ENCODE data around the gene SOX30. TPM values are rescaled to one million over a fixed set of nuclear protein-coding genes. Genes with fewer than 3 reads are reported as not detected.
"Not testable (repeated sequence)": the region's sequence is repeated elsewhere in the genome, so short reads cannot be mapped to it uniquely, and the experiment has no call there.

Gene SOX30
- polyA plus RNA-seq (2013, experiment 1 of 2; ENCODE audit: insufficient read length): 0.18 TPM
- polyA plus RNA-seq (2013, experiment 2 of 2; ENCODE audit: insufficient read length): 0.11 TPM

DNA sequence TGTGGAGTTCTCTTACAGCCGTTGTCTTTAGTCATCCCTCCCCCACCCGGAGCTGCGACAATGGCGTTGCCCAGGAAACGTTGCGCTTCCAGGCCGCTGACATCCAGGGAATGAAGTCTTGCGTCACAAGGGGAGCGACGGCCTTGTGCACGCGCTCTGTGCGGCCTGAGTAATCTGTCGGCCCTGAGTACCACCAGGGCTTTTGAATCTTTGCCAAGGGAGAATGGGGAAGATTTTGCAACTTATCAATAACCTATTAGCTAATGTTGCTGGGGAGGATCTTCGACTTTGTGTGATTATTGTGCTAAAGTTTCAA, at the start of gene SOX30:
SOX30 (minus strand) TSS at position 62 of the 316 bp plus-strand sequence. CDS start 360 bp downstream, outside the sequence.
- no peak for DNase-seq

DNA sequence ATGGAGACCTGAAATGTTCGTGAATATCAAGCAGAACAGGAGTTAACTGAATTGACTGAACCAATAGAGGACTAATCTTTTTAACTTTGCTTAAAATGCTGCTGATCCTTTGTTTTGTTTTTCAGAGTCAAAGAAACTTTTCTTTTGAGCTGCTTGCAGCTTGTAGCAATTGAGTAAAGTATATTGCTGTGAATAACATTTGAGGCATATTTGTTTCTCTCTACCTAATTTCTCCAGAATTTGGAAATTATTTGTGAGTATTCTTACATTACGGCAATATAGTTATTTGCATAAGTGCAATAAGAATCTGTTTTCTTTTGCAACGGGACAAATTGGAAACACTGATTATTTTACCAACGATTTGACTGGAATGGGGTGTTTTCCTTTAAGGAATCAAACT, 46.4 kb upstream of the SOX30 start:
- DNase-seq: not testable (repeated sequence)

DNA sequence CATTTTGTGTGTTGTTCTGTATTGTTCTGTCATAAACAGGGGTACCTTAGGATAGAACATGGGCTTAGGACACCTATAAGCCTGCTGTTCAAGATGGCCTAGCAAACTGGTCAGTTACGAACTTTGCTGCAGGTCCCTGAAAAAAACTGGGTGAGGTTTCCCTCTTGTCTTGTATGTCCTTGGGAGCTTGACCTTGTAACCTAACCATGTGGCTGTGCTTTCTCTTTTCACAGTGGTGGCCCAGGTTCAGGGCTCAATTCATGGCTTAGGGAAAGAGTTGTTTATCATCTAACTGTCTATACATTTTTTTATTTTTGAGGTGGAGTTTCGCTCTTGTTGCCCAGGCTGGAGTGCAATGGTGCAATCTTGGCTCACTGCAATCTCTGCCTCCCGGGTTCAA, 43.9 kb upstream of the SOX30 start:
- not testable (repeated sequence) for DNase-seq

DNA sequence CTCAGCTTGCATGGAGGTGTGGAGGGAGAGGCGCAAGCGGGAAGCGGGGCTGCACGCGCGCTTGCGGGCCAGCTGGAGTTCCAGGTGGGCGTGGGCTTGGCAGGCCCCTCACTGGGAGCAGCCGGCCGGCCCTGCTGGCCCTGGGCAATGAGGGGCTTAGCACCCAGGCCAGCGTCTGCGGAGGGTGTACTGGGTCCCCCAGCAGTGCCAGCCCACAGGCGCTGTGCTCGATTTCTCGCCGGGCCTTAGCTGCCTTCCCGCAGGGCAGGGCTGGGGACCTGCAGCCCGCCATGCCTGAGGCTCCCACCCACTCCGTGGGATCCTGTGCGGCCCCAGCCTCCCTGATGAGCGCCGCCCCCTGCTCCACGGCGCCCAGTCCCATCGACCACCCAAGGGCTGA, 41.6 kb upstream of the SOX30 start:
- not testable (repeated sequence) for DNase-seq

DNA sequence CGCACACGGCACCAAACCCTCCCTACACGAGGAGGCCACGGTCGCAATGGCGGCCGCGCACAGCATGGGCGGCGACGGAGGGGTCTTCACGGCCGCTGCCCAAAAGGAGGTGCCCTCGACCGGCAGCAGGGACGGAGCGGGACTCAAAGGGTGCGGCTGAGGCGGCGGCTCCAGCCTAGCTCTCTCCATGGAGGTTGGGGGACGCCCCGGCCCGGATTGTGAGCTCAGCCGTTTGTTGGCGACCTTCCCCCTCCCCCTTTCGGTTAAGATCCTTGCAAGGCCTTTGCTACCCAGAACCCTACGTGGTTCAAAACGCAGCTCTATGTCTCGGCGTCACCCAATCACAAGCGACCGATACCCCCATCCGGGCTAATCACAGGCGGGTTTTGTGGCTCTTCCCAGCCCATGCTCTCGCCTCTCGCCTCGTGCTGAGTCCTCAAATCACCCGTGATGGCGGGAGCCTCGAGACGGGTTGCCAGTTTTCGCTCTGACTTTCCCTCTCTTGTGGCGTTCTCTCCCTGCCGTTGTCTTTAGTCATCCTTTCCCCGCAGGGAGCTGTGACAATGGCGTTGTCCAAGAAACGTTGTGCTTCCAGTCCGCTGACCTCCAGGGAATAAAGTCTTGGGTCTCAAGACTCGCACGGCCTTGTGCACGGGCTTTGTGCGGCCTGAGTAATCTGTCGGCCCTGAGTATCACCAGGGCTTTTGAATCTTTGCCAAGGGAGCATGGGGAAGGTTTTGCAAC, 38.6 kb upstream of the SOX30 start:
- DNase-seq: no peak

DNA sequence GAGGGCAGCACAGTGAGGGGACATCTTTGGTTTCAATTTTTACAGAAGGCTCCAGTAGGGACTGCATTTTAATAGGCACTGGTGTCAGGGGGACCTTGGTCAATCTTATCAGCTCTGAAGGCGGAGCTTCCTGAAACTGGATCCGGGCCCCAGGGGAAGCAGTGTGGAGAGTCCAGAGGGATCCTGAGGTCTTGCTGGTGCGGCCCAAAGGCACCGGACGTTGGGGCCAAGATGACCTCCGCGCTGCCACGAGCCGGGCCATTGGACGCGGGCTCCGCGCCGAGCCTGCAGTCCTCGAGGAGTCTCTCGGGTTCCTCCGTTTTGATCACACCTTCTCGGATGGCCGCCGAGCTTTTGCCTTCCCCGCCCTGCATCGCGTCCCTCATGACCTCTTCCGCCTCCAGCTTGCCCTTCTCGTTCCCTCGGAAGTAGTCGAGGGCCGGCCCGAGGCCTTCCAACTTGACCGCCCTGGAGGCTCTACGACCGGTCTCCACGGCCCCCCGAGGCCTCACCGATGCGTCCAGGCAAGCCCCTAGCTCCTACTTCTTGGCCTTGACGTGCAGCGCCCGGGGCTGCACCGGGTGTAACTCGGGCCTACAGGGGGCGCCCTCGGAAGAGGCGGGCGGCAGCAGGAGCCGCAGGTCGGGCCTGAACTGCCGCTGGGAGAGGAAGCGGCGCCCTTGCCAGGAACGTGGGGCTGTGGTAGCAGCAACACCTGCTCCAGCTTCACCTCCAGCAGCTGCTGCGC, 37.9 kb upstream of the SOX30 start:
- DNase-seq: no peak

DNA sequence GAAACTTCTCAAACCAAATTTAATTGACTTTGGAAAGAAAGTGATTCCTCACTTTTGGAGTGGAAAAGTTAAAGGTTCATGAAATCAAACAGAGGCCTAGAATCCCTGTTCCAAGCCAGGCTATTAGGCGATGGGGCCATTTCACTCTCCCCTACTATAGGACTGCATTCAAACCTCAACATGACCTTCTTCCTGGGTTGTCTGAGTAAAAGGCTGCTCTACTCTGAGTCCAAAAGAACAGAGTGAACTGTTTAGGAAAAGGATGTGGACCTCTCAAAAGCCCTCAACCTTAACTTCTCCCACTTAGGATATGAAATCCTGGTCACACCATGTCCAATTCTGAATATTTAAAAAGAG, 34.9 kb upstream of the SOX30 start:
- DNase-seq: no peak

DNA sequence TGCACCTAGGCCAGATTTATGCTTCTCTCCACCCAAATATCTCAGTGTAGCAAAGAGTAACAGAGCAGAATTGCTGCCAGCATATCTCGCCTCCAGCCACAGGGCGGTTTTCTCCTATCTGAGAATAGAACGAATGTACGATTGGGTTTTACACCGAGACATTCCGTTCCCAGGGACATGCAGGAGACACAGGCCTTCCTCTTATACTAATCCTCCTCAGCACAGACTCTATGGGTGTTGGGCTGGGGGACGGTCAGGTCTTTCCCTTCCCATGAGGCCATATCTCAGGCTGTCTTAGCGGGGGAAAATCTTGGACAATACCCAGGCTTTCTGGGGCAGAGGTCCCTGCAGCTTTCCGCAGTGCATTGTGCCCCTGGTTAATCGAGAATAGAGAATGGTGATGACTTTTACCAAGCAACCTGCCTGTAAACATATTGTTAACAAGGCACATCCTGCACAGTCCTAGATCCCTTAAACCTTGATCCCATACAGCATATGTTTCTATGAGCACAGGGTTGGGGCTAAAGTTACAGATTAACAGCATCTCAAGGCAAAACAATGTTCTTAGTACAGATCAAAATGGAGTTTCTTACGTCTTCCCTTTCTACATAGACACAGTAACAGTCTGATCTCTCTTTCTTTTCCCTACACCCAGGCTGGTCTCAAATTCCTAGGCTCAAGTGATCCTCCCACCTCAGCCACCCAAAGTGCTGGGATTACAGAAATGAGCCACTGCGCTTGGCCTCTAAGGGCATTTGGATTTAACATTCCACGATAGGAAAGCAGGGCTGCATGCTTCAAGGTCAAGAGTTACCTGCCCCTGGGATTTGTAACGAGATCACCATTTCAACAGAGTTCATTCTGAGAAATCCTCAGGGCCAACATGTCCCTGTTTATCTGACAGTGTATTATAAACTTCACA, 34.3 kb upstream of the SOX30 start:
- not testable (repeated sequence) for DNase-seq

DNA sequence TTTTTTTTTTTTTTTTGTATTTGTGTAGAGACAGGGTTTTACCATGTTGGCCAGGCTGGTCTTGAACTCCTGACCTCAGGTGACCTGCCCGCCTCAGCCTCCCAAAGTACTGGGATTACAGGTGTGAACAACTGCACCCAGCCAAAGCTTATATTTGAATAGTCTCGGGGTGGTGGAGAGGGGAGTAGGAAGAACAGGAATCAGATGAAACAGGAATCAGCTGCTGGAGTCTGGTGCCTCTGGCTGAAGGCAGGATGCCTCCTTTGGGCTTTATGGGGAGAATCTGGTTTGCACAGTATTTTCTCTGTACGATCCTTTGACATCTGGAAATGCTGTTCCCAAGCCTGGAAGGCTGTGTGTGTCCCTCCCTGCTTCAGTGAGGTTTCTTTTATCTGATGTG, 30.0 kb upstream of the SOX30 start:
- no peak for DNase-seq

DNA sequence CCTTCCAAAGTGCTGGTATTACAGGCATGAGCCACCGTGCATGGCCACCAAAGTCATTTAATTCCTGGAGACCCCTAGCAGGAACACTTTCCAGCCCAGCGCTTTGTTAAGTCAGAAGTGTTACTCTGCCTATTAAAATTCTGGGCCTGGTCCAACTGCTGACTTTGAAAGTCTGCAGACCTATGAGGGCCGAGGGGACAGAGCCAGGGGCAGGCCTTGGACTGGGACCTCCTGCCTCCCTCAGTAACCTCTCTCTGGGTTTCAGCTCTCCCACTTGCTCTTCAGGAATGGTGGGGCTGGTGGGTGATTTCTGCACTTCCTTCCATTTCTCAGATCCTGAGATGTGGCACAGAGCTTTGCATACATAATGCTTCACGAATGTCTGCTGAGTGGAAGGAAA, 28.8 kb upstream of the SOX30 start:
- DNase-seq: no peak

DNA sequence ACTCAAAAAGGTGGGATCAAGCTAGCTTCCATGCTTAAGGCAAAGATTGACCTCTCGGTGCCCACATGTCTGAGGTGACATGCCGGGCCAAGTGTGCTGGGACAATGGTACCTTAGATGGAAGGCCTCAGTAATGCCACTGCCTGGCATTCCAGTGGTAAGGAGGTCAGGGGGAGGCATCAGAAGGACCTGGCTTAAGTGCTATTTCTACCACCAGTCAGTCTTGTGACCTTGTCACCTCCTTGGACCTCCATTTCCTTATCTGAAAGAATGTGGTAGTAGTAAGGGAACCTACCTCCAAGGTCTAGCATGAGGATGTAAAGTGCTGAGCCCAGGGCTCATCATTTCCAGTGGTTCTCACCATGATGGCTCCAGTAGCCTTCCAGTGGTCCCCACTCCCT, 28.0 kb upstream of the SOX30 start:
- no peak for DNase-seq

DNA sequence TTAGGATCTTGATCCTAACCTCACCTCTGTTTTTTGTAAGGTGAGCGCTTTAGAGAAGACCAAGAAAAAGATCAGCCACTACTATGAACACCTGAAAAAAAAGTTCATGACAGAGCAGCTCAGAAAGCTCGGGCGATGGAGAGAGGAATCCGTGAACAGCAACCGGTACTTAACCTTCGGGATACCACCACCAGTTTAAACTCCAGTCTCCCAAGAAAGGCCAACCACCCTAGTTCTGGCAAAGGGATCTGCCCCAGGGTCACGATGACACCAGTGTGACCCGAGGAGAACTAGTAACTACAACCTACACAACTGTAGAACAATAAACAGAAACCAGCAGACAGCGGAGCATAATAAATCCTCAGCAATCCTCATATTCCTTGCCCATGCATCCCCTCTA, 27.6 kb upstream of the SOX30 start:
- DNase-seq: no peak

DNA sequence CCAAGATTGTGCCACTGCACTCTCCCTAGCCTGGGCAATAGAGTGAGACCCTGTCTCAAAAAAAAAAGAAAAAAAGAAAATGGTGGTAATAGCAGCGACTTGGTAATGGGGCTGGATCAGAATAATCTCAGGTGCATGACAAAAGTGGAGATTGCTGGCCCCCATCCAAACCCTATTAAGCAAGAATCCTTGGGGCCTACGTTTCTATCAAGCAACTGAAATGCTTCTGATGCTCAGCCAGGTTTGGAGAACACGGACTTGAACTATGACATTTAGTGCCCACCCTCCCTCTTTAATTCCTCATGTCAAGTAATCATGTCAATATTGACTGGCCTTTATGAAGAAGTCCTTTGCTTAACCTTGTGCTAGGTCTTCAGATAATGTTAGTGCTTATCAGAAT, 25.7 kb upstream of the SOX30 start:
- DNase-seq: no peak

DNA sequence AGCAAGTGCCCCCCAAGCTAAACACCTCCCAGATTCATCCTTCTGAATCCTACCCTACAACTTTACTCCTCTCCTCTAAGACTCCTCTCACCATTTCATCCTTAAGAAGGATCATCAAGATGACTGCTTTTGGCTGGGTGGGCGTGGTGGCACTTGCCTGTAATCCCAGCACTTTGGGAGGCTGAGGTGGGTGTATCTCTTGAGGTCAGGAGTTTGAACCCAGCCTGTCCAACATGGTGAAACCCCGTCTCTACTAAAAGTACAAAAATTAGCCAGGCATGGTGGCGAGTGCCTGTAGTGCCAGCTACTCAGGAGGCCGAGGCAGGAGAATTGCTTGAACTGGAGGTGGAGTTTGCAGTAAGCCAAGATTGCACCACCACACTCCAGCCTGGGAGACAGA, 22.1 kb upstream of the SOX30 start:
- not testable (repeated sequence) for DNase-seq

DNA sequence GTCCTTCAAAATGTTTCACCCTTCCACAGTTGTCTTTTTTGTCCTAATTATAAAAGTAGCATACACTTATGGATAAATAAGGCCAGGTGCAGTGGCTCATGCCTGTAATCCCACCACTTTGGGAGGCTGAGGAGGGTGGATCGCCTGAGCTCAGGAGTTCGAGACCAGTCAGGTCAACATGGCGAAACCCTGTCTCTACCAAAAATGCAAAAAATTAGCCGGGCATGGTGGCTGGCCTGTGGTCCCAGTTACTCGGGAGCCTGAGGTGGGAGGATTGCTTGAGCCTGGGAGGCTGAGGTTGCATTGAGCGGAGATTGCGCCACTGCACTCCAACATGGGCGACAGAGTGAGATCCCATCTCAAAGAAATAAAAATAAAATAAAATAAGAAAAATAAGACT, 20.7 kb upstream of the SOX30 start:
- DNase-seq: no peak

DNA sequence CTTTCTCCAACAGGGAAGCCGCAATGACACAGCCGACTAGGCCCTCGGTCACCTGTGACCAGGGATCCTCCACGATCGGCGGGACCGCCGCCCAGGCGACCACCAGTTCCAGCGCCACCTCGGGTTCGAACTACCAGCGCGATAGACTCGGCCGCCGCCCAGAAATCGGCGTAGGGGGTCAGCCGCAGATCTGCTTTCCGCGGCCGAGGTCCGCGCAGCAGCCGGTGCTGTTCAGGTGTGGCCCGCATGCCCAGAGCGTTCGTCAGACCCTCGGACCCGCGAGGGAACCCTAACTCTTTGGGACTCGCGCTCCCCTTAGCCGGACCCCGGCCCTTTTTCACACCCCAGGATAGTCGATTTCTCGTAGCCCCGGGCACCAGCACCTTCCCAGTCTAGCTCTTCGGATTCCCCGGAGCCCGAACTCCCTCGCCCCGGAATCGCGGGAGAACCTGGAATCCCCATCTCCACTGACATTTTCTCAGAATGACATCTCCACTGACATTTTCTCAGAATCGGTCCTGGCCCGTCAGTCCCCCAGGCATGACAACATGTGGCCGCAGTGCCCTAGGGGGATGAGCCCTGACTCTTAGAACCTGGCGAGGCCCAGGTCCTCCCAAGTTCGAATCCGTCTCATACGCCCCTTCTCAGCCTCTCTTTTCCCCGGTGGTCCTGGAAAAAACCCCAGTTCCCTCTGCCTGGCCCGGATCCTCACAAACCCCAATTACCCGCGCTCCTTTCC, 19.5 kb upstream of the SOX30 start:
- no peak for DNase-seq

DNA sequence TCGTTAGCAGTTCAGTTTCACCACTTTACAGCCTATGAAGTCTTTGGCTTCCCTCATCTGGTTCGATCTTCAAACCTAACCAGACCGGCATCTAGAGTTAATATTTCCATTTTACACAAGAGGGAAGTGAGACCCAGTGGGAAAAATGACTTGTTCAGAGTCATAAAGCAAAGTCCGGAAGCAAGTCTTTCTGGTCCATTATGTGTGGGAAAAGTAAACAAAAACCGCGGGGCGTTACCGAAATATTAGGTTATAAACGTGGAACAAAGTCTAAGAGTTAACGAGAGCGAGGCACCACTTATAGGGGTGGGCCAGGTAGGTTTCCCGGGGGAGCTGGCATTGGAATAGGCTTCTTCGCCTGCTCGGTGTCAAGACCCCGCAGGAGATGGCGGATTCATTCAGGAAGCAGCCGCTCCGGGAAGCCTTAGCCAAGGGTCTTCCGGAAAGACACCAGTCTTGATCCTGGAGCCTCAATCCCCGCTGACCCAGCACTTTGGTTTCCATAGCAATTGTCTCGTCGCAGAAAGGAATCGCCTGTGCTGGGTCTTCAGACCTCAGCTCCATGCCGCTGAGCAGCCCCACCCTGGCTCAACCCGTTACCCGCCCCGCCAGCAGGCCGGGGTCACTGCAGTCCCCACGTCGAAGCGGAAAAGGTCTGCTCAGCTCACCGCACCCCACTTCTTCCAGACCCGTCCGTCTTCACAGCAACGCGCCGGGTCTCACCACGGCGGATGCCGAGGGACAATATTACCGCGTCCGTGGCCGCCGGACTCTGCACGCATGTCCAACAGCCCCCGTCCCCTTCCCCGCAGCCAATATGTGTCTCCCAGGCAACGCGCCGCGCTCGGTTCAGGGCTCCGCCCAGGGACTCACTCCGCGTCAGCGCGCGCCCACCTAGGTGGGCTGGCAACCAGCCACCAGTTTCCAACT, 18.7 kb upstream of the SOX30 start, which contains the start of gene C5orf52:
C5orf52 (plus strand) TSS at position 872 of the 930 bp plus-strand sequence. CDS start 82 bp downstream, outside the sequence.
- DNase-seq: peak; percentile 34

DNA sequence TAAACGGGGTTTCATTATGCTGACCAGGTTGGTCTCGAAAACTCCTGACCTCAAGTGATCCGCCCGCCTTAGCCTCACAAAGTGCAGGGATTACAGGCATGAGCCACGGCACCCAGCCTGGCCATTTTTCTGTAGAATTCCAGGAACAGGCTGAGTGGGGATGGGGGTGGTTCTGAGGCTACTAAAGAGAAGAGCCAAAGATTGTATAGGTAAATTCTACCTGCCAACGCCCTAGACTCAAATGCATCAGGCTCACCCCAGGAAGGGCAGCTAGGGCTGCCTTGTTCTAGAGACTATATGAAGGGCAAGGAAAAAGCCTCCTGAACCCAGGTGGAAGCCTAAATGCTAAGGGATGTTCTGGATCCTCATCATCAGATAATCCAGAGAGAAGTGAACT, 17.5 kb upstream of the SOX30 start:
- DNase-seq: no peak

DNA sequence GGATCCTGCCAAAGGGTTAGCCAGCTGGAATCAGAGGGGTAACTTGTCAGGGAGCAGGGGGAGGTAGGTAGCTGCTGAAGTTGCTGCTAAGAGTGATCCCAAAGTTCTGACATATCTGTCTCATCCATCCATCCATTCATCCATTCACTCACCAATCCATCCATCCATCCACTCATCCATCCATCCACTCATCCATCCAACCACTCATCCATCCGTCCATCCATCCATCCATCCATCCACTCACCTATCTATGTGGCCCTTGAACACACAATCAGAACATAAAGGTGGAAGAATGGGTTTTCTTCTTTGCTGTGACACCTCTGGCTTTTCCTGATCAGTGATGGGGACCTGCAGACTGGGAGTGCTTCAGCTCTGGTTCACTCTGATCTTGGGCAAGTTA, 16.1 kb upstream of the SOX30 start:
- no peak for DNase-seq

DNA sequence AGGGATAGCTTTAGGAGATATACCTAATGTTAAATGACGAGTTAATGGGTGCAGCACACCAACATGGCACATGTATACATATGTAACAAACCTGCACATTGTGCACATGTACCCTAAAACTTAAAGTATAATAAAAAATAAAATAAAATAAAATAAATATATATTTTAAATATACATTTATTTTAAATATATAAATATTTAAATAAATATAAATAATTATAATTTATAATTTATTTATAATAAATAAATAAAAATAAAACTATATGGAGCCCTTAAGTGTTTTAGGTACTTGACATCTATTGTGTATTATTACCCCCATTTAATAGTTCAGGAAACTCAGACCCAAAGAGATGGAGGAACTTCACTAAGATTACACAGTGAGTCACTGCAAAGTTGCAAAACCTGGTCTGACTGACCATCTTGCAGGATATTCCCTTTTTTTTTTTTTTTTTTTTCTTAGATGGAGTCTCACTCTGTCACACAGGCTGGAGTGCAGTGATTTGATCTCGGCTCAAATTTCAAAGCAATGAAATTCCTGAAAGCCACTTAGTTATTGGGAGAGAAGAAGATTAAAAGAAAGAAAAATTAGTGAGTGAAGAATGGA, 13.3 kb upstream of the SOX30 start:
- peak; percentile 56 for DNase-seq
